ENCODE results near the gene UBE2E1. TPM values are rescaled to one million over a fixed set of nuclear protein-coding genes. Genes with fewer than 3 reads are reported as not detected.

The UBE2E1 gene
- total and polyA plus RNA-seq, 2 experiments from 2014 or later: 39.9 to 120 TPM

DNA sequence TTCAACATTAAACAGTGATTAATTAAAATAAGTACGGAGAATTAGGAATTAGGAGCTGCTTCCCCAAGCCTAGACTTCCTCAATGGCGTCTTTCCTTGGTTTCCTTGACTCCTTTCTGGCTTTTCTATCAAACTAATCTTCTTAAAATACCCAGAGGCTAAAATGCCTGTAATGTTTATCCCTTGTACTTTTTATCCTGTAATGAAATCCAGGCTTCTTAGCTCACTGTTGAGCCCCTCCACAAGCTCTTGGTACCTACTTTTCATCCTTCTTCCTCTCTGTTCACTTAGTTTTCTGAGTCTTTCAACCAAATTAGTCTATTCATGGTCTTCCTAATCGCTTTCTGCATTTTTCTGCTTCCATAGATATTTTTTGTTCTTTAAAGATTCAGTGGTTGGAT lies 6.9 kb upstream of the UBE2E1 start (continued):
- TF ChIP-seq, protein P1, sequence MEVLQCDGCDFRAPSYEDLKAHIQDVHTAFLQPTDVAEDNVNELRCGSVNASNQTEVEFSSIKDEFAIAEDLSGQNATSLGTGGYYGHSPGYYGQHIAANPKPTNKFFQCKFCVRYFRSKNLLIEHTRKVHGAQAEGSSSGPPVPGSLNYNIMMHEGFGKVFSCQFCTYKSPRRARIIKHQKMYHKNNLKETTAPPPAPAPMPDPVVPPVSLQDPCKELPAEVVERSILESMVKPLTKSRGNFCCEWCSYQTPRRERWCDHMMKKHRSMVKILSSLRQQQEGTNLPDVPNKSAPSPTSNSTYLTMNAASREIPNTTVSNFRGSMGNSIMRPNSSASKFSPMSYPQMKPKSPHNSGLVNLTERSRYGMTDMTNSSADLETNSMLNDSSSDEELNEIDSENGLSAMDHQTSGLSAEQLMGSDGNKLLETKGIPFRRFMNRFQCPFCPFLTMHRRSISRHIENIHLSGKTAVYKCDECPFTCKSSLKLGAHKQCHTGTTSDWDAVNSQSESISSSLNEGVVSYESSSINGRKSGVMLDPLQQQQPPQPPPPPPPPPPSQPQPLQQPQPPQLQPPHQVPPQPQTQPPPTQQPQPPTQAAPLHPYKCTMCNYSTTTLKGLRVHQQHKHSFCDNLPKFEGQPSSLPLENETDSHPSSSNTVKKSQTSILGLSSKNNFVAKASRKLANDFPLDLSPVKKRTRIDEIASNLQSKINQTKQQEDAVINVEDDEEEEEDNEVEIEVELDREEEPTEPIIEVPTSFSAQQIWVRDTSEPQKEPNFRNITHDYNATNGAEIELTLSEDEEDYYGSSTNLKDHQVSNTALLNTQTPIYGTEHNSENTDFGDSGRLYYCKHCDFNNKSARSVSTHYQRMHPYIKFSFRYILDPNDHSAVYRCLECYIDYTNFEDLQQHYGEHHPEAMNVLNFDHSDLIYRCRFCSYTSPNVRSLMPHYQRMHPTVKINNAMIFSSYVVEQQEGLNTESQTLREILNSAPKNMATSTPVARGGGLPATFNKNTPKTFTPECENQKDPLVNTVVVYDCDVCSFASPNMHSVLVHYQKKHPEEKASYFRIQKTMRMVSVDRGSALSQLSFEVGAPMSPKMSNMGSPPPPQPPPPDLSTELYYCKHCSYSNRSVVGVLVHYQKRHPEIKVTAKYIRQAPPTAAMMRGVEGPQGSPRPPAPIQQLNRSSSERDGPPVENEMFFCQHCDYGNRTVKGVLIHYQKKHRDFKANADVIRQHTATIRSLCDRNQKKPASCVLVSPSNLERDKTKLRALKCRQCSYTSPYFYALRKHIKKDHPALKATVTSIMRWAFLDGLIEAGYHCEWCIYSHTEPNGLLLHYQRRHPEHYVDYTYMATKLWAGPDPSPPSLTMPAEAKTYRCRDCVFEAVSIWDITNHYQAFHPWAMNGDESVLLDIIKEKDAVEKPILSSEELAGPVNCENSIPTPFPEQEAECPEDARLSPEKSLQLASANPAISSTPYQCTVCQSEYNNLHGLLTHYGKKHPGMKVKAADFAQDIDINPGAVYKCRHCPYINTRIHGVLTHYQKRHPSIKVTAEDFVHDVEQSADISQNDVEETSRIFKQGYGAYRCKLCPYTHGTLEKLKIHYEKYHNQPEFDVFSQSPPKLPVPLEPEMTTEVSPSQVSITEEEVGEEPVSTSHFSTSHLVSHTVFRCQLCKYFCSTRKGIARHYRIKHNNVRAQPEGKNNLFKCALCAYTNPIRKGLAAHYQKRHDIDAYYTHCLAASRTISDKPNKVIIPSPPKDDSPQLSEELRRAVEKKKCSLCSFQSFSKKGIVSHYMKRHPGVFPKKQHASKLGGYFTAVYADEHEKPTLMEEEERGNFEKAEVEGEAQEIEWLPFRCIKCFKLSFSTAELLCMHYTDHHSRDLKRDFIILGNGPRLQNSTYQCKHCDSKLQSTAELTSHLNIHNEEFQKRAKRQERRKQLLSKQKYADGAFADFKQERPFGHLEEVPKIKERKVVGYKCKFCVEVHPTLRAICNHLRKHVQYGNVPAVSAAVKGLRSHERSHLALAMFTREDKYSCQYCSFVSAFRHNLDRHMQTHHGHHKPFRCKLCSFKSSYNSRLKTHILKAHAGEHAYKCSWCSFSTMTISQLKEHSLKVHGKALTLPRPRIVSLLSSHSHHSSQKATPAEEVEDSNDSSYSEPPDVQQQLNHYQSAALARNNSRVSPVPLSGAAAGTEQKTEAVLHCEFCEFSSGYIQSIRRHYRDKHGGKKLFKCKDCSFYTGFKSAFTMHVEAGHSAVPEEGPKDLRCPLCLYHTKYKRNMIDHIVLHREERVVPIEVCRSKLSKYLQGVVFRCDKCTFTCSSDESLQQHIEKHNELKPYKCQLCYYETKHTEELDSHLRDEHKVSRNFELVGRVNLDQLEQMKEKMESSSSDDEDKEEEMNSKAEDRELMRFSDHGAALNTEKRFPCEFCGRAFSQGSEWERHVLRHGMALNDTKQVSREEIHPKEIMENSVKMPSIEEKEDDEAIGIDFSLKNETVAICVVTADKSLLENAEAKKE (CRISPR knock-in tag; IDR thresholded peaks at IDR 0.05): no peak
- TF ChIP-seq ZNF114 (CRISPR knock-in tag; IDR thresholded peaks at IDR 0.05) (no peak), EZH2 (IDR thresholded peaks at IDR 0.05; ENCODE audit: low read depth, unreplicated experiment) (no peak), POLR2AphosphoS5 (IDR thresholded peaks at IDR 0.05; ENCODE audit: low read depth) (no peak), NANOG (IDR thresholded peaks at IDR 0.05; ENCODE audit: borderline replicate concordance) (no peak), EZH2phosphoT487 (IDR thresholded peaks at IDR 0.05; ENCODE audit: unreplicated experiment) (no peak)
- TF ChIP-seq, protein P2, sequence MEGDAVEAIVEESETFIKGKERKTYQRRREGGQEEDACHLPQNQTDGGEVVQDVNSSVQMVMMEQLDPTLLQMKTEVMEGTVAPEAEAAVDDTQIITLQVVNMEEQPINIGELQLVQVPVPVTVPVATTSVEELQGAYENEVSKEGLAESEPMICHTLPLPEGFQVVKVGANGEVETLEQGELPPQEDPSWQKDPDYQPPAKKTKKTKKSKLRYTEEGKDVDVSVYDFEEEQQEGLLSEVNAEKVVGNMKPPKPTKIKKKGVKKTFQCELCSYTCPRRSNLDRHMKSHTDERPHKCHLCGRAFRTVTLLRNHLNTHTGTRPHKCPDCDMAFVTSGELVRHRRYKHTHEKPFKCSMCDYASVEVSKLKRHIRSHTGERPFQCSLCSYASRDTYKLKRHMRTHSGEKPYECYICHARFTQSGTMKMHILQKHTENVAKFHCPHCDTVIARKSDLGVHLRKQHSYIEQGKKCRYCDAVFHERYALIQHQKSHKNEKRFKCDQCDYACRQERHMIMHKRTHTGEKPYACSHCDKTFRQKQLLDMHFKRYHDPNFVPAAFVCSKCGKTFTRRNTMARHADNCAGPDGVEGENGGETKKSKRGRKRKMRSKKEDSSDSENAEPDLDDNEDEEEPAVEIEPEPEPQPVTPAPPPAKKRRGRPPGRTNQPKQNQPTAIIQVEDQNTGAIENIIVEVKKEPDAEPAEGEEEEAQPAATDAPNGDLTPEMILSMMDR (conservative IDR thresholded peaks at IDR 0.05; ENCODE audit: low read depth in 2 of 2): no peak

DNA sequence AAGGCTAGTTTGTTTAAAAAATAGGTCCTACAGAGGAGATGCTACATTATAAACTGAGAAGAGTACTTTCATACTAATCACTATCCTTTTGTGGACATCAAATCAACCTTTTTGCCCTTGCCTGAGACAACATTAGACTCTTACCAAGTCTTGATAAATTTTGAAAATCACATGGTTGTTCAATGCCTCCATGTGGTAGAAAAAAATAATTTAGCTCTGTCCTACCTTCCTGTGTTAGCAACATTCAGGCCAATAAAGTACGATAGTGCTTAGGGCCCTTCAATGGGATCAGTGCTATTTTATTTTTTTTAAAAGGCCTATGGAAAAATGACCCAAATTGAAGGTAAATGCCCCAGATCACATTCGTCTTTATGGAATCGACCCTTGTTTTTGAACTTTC lies 5.0 kb upstream of the UBE2E1 start:
- Histone ChIP-seq H3K27me3 (ENCODE audit: insufficient read depth) (no peaks in the 10 kb centered on the region; the same call in 1 of the 2 replicates), H4K20me1 (replicated peaks; ENCODE audit: insufficient read depth) (no peaks in the 10 kb centered on the region), H3K9me2 (ENCODE audit: insufficient read depth) (no peaks in the 10 kb centered on the region), H3K4me2 (no peak overlapping the region), H3K36me3 (ENCODE audit: insufficient read depth) (no peaks in the 10 kb centered on the region), H3K4me3 (no peak overlapping the region), H3K79me2 (replicated peaks; ENCODE audit: insufficient read depth) (no peaks in the 10 kb centered on the region), H3F3A (replicated peaks; ENCODE audit: low read depth) (no peaks in the 10 kb centered on the region), H2AFZ (no peak overlapping the region), H3K27ac (ENCODE audit: low read depth) (no peak overlapping the region), H3K4me1 (ENCODE audit: insufficient read depth) (peaks cover 22% of the 10 kb centered on the region)
- H3K27ac Mint-ChIP-seq: no peak overlapping the region
- no peak for ATAC-seq
- 0 out of 3 replicates have a peak, but pooled peaks cover 2% of the 10 kb centered on the region for H3K9me3 Mint-ChIP-seq
- H3K36me3 Mint-ChIP-seq (ENCODE audit: low read depth): no peaks in the 10 kb centered on the region; the same call in 2 of the 3 replicates
- no peak for DNase-seq (ENCODE audit: low spot score)
- H3K27me3 Mint-ChIP-seq (ENCODE audit: insufficient read depth, low read depth, poor library complexity): peaks cover 3% of the 10 kb centered on the region
- H3K4me1 Mint-ChIP-seq: peaks cover 25% of the 10 kb centered on the region
- no peak overlapping the region for H3K4me3 Mint-ChIP-seq
- TF ChIP-seq, protein P1 (CRISPR knock-in tag; IDR thresholded peaks at IDR 0.05): no peak
- TF ChIP-seq NANOG (IDR thresholded peaks at IDR 0.05; ENCODE audit: borderline replicate concordance): no peak
- no peak for TF ChIP-seq STAT1 (IDR thresholded peaks at IDR 0.05; ENCODE audit: unreplicated experiment)

All from GM23338 (cell line).